Measurements from ENCODE around the gene XRCC4. TPM values are rescaled to one million over a fixed set of nuclear protein-coding genes. Genes with fewer than 3 reads are reported as not detected.

XRCC4 gene
- total and polyA plus RNA-seq, 9 of the 15 experiments (the other 6 are each of a cell fraction or from before 2014, with no cell fraction given): 13.6 to 61.6 (median 22.4) TPM

GRCh38 chr5:83031381-83031780 lies 46.0 kb upstream of the XRCC4 start:
- CTCF ChIA-PET (ENCODE audit: low intra/inter-chr PET ratio): no interaction called here
- POLR2A ChIA-PET: interaction anchor here (1.0 kb wide), 1 partner anchor 20 kb away, joined by 3 read pairs; no protein-coding TSS in a partner anchor
- no TSS peak for BruUV-seq (replicated peaks)
- in situ Hi-C loops (cut with MboI) (no loop called here), intact Hi-C loops (cut with micrococcal nuclease) (no loop called here)
- Histone ChIP-seq H4K20me1 (replicated peaks; ENCODE audit: control insufficient read depth, insufficient read depth, low read length) (no peaks in the 10 kb centered on the region), H3K27ac (ENCODE audit: extremely low read depth, low read depth, low read length) (no peak overlapping the region), H3K4me1 (replicated peaks in 1 of 2; ENCODE audit: control insufficient read depth in 2 of 2, insufficient read depth in 2 of 2, low read length in 2 of 2) (no peaks in the 10 kb centered on the region; a peak in 1 of 5 replicates), H3K9ac (ENCODE audit: insufficient read depth in 1 of 2, low read depth in 2 of 2, low read length in 2 of 2) (no peak overlapping the region), H3K4me3 (no peak overlapping the region), H3K9me3 (replicated peaks; ENCODE audit: control insufficient read depth, insufficient read depth, low read depth, low read length) (no peaks in the 10 kb centered on the region), H3K4me2 (ENCODE audit: insufficient read depth, low read length) (no peak overlapping the region), H2AFZ (ENCODE audit: low read depth, low read length) (no peak overlapping the region), H3K27me3 (ENCODE audit: control insufficient read depth in 2 of 2, insufficient read depth in 2 of 2, low read length in 2 of 2) (no peaks in the 10 kb centered on the region), H3K9me1 (ENCODE audit: control insufficient read depth, insufficient read depth, low read length) (no peaks in the 10 kb centered on the region), H3K36me3 (ENCODE audit: control insufficient read depth, insufficient read depth, low read length) (no peaks in the 10 kb centered on the region), H3K79me2 (ENCODE audit: control insufficient read depth, insufficient read depth, low read length) (no peaks in the 10 kb centered on the region)
- no peak for FAIRE-seq
- no peak for ATAC-seq
- TF ChIP-seq RUNX1 (IDR thresholded peaks at IDR 0.05; ENCODE audit: low read depth) (no peak), ZNF146 (CRISPR knock-in tag; IDR thresholded peaks at IDR 0.05; ENCODE audit: unreplicated experiment) (no peak), KLF6 (CRISPR knock-in tag; IDR thresholded peaks at IDR 0.05; ENCODE audit: borderline replicate concordance) (no peak), ATF2 (CRISPR knock-in tag; IDR thresholded peaks at IDR 0.05) (no peak), SRF (CRISPR knock-in tag; IDR thresholded peaks at IDR 0.05) (no peak), ETV1 (tag; conservative IDR thresholded peaks at IDR 0.05; ENCODE audit: low read depth) (no peak), ARID4B (CRISPR knock-in tag; IDR thresholded peaks at IDR 0.05) (no peak)
- TF ChIP-seq, protein P1, sequence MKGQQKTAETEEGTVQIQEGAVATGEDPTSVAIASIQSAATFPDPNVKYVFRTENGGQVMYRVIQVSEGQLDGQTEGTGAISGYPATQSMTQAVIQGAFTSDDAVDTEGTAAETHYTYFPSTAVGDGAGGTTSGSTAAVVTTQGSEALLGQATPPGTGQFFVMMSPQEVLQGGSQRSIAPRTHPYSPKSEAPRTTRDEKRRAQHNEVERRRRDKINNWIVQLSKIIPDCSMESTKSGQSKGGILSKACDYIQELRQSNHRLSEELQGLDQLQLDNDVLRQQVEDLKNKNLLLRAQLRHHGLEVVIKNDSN (CRISPR knock-in tag; IDR thresholded peaks at IDR 0.05): no peak
- TF ChIP-seq, protein P2, sequence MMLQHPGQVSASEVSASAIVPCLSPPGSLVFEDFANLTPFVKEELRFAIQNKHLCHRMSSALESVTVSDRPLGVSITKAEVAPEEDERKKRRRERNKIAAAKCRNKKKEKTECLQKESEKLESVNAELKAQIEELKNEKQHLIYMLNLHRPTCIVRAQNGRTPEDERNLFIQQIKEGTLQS (IDR thresholded peaks at IDR 0.05): no peak
- TF ChIP-seq, protein P2 (CRISPR knock-in tag; conservative IDR thresholded peaks at IDR 0.05): no peak
- 50% methylated on average over 1 of the region's 1 CpG for WGBS (ENCODE audit: insufficient coverage, low coverage, missing lambda C conversion rate)
- no peak for DNase-seq (ENCODE audit: extremely low read depth in 1 of 4, low spot score in 3 of 4)
